ENCODE measurements around the gene LRRN4CL.
A peak's percentile ranks its signal among the peaks of the same experiment; 100 is the strongest.

The LRRN4CL gene

GRCh38 chr11:62645946-62646824, 43.1 kb downstream of the LRRN4CL start, which contains the start of gene GANAB:
Gene GANAB (minus strand): TSS chr11:62646613. CDS start chr11:62646599, 14 bp downstream.
- peak; percentile 97 for DNase-seq

- DNase-seq, result no peak
These were observed 43.7 kb downstream of the LRRN4CL start for GRCh38 chr11:62645671-62645945.

- DNase-seq, result no peak
These were observed 45.1 kb downstream of the LRRN4CL start for GRCh38 chr11:62644220-62644619.

All from NCI-H2171 treated with DMSO at 0.1 percent for 48 hours (cell line).